Keratinocyte (primary cell): Measurements from ENCODE around the gene GAPDHS. TPM values are rescaled to one million over a fixed set of nuclear protein-coding genes. Genes with fewer than 3 reads are reported as not detected.

Experiments
- DNase-seq: peaks from one replicate; pipeline ENCODE4 v3.0.0-alpha.2; 2011; ENCODE audit warnings: low read depth, missing footprints, low spot score
- FAIRE-seq: peaks from 2 replicates; lab custom pipeline; 2011; peaks lifted over from hg19 to GRCh38; lab: Jason Lieb, UNC
- H2AFZ ChIP-seq: 2 replicates; pipeline ENCODE4 v1.6.0; 2012; ENCODE audit warnings: low read length, control low read depth, inconsistent platforms; ENCODE audit not compliant: control insufficient read depth
- H3K27ac ChIP-seq: 2 replicates; pipeline ENCODE4 v1.5.1; 2011; ENCODE audit warnings: low read length; ENCODE audit not compliant: control insufficient read depth, insufficient read depth
- H3K27me3 ChIP-seq: 3 replicates; pipeline ENCODE4 v1.6.0; 2011; ENCODE audit warnings: low read length; ENCODE audit not compliant: control insufficient read depth, insufficient read depth; ENCODE audit errors: extremely low read depth
- H3K36me3 ChIP-seq, 2 experiments: 2 replicates in 1 of 2; 3 replicates in 1 of 2; pipeline ENCODE4 v1.5.1; 2011; ENCODE audit warnings: low read length in 2 of 2, mild to moderate bottlenecking in 1 of 2; ENCODE audit not compliant: control insufficient read depth in 2 of 2, insufficient read depth in 2 of 2; ENCODE audit errors: extremely low read depth in 1 of 2
- H3K4me1 ChIP-seq: 3 replicates; pipeline ENCODE4 v1.5.1; 2011; ENCODE audit warnings: low read length; ENCODE audit not compliant: control insufficient read depth, insufficient read depth; ENCODE audit errors: extremely low read depth
- H3K4me2 ChIP-seq: 3 replicates; pipeline ENCODE4 v1.6.0; 2011; ENCODE audit warnings: low read depth, low read length; ENCODE audit not compliant: control insufficient read depth, insufficient read depth; ENCODE audit errors: extremely low read depth
- H3K4me3 ChIP-seq, 3 experiments: fragments of 200-600 bp in 1 of 3; sonication (generic) in 1 of 3; 2 replicates in 2 of 3; 3 replicates in 1 of 3; pipeline ENCODE4 v1.5.1; 2011 to 2016; ENCODE audit warnings: low read length in 3 of 3, mild to moderate bottlenecking in 3 of 3, control low read depth in 2 of 3, inconsistent platforms in 1 of 3, low read depth in 1 of 3, mixed read lengths in 1 of 3, mixed run types in 1 of 3, moderate library complexity in 1 of 3; ENCODE audit not compliant: control insufficient read depth in 2 of 3, insufficient read depth in 2 of 3; ENCODE audit errors: extremely low read depth in 1 of 3
- H3K79me2 ChIP-seq: 2 replicates; pipeline ENCODE4 v1.6.0; 2012; ENCODE audit warnings: low read length; ENCODE audit not compliant: control insufficient read depth, insufficient read depth
- H3K9ac ChIP-seq: 3 replicates; pipeline ENCODE4 v1.6.0; 2011; ENCODE audit warnings: low read length; ENCODE audit not compliant: control insufficient read depth, insufficient read depth; ENCODE audit errors: extremely low read depth
- H3K9me1 ChIP-seq: 3 replicates; pipeline ENCODE4 v1.6.0; 2011; ENCODE audit warnings: low read length; ENCODE audit not compliant: control insufficient read depth, insufficient read depth; ENCODE audit errors: extremely low read depth
- H3K9me3 ChIP-seq: 2 replicates; pipeline ENCODE4 v1.5.1; 2012; ENCODE audit warnings: low read depth, low read length; ENCODE audit not compliant: control insufficient read depth
- H4K20me1 ChIP-seq: 3 replicates; pipeline ENCODE4 v1.6.0; 2011; ENCODE audit warnings: low read length; ENCODE audit not compliant: control insufficient read depth, insufficient read depth; ENCODE audit errors: extremely low read depth
- CTCF ChIP-seq, 3 experiments: IDR thresholded peaks in 1 of 3; conservative IDR thresholded peaks in 1 of 3; optimal IDR thresholded peaks in 1 of 3; 2 replicates in 2 of 3; 3 replicates in 1 of 3; pipeline versions ENCODE3 to v1.5.1; 2011; ENCODE audit warnings: low read length in 3 of 3, mild to moderate bottlenecking in 3 of 3, moderate library complexity in 2 of 3, control low read depth in 1 of 3, inconsistent platforms in 1 of 3; ENCODE audit not compliant: insufficient read depth in 2 of 3; ENCODE audit errors: extremely low read depth in 1 of 3
- EZH2 ChIP-seq: IDR thresholded peaks from one replicate; pipeline ENCODE4 v1.6.1; 2012; ENCODE audit warnings: inconsistent platforms, mild to moderate bottlenecking, low read length, moderate library complexity
- dilution Hi-C: fragments of 300-500 bp; cut with MboI; formaldehyde crosslinking; loops from one replicate; pipeline ENCODE4 v1.7.0; 2020; ENCODE audit warnings: low sequenced_read_pairs; ENCODE audit not compliant: extremely low pct_ligation_motif_present
- polyA plus RNA-seq, 5 experiments: library from polyadenylated mRNA; depleted of rRNA in 3 of 5; stranded (reverse) in 3 of 5; stranded (forward) in 1 of 5; unstranded in 1 of 5; fragments of >200 nt; gene quantifications; 1 replicate in 1 of 5; 2 replicates in 3 of 5; 3 replicates in 1 of 5; pipeline versions ENCODE4 v1.2.1 to v1.2.3, GENCODE V29; 2011 to 2012; ENCODE audit warnings: missing spikeins in 2 of 5, low read depth in 1 of 5, low replicate concordance in 1 of 5

Gene GAPDHS
- polyA plus RNA-seq, 1 donor (not counting 4 experiments of a cell fraction or from before 2014, with no cell fraction given): 0.08 TPM

GRCh38 chr19:35507561-35507960 is 25.7 kb upstream of the GAPDHS start:
- FAIRE-seq (no peak), DNase-seq (no peak)
- H3K4me2 ChIP-seq: no peak overlapping the region
- no peaks in the 10 kb centered on the region for H3K9me3 ChIP-seq
- peaks cover 16 to 27% of the 10 kb centered on the region in 2 experiments for H3K36me3 ChIP-seq
- H4K20me1 ChIP-seq: no peaks in the 10 kb centered on the region
- no peaks in the 10 kb centered on the region for H3K9me1 ChIP-seq
- H3K79me2 ChIP-seq: peaks cover 21% of the 10 kb centered on the region
- H3K9ac ChIP-seq: no peak overlapping the region
- H3K4me3 ChIP-seq: no peak overlapping the region
- H3K27me3 ChIP-seq: no peaks in the 10 kb centered on the region
- TF ChIP-seq EZH2 (no peak), CTCF (optimal IDR thresholded peaks at IDR 0.05 in 1 of 3, IDR thresholded peaks at IDR 0.05 in 1 of 3, conservative IDR thresholded peaks at IDR 0.05 in 1 of 3; ENCODE audit: extremely low read depth in 1 of 3, insufficient read depth in 2 of 3, low read length in 3 of 3) (no peak)
- dilution Hi-C loops: no loop called here
- no peak overlapping the region for H2AFZ ChIP-seq
- no peak overlapping the region for H3K27ac ChIP-seq
- peaks cover 14% of the 10 kb centered on the region for H3K4me1 ChIP-seq

- H4K20me1 ChIP-seq: no peaks in the 10 kb centered on the region
- H3K4me1 ChIP-seq: peaks cover 12% of the 10 kb centered on the region
- H3K9ac ChIP-seq: no peak overlapping the region
- H3K27me3 ChIP-seq: no peaks in the 10 kb centered on the region
- dilution Hi-C loops: no loop called here
- H3K4me2 ChIP-seq: peak overlapping the region; percentile 99
- no peaks in the 10 kb centered on the region for H3K9me3 ChIP-seq
- peaks cover 16 to 24% of the 10 kb centered on the region in 2 experiments for H3K36me3 ChIP-seq
- no peaks in the 10 kb centered on the region for H3K9me1 ChIP-seq
- no peak overlapping the region for H3K27ac ChIP-seq
- H3K79me2 ChIP-seq: peaks cover 21% of the 10 kb centered on the region
- FAIRE-seq: no peak
- H3K4me3 ChIP-seq: peak overlapping the region in 1 of 3 experiments; percentile 88
- DNase-seq: no peak
- H2AFZ ChIP-seq: no peak overlapping the region
- TF ChIP-seq CTCF (optimal IDR thresholded peaks at IDR 0.05 in 1 of 3, IDR thresholded peaks at IDR 0.05 in 1 of 3, conservative IDR thresholded peaks at IDR 0.05 in 1 of 3; ENCODE audit: extremely low read depth in 1 of 3, insufficient read depth in 2 of 3, low read length in 3 of 3): no peak
- no peak for TF ChIP-seq EZH2
These were observed 25.1 kb upstream of the GAPDHS start for GRCh38 chr19:35508129-35508528.
